HG03432 (cell line): ENCODE results near the gene KRTAP5-7.

Experiments used
- ATAC-seq: cut with Tn5 transposase; IDR thresholded peaks from one replicate; pipeline ENCODE4 v1.9.1; 2021; ENCODE audit warnings: mild to moderate bottlenecking, moderate library complexity; ENCODE audit not compliant: unreplicated experiment

KRTAP5-7 gene

GRCh38 chr11:71495286-71496230, 31.5 kb upstream of the KRTAP5-7 start:
- ATAC-seq, result no peak

- ATAC-seq, result no peak
Observed at GRCh38 chr11:71496421-71496820, 30.6 kb upstream of the KRTAP5-7 start.

- ATAC-seq, result no peak
Observed at GRCh38 chr11:71498091-71498490, 29.0 kb upstream of the KRTAP5-7 start.

- ATAC-seq, result no peak
Observed at GRCh38 chr11:71499125-71499524, 27.9 kb upstream of the KRTAP5-7 start.

- ATAC-seq, result no peak
Observed at GRCh38 chr11:71499546-71499945, 27.5 kb upstream of the KRTAP5-7 start.

GRCh38 chr11:71500601-71501021, 26.5 kb upstream of the KRTAP5-7 start:
- ATAC-seq, result no peak

- ATAC-seq, result no peak
Observed at GRCh38 chr11:71501071-71501985, 25.7 kb upstream of the KRTAP5-7 start.

GRCh38 chr11:71502026-71502425, 25.0 kb upstream of the KRTAP5-7 start:
- no peak for ATAC-seq

GRCh38 chr11:71502871-71503435, 24.1 kb upstream of the KRTAP5-7 start:
- no peak for ATAC-seq

- no peak for ATAC-seq
Observed at GRCh38 chr11:71504531-71504930, 22.5 kb upstream of the KRTAP5-7 start.

- ATAC-seq, result no peak
Observed at GRCh38 chr11:71505001-71505400, 22.1 kb upstream of the KRTAP5-7 start.

GRCh38 chr11:71505781-71506180, 21.3 kb upstream of the KRTAP5-7 start:
- ATAC-seq, result no peak

GRCh38 chr11:71507102-71507501, 20.0 kb upstream of the KRTAP5-7 start:
- ATAC-seq, result no peak

GRCh38 chr11:71518506-71519471, 8.3 kb upstream of the KRTAP5-7 start:
- no peak for ATAC-seq

GRCh38 chr11:71519546-71519945, 7.5 kb upstream of the KRTAP5-7 start:
- no peak for ATAC-seq

GRCh38 chr11:71525188-71525937, 1.7 kb upstream of the KRTAP5-7 start:
- no peak for ATAC-seq

GRCh38 chr11:71525938-71526495, 1.1 kb upstream of the KRTAP5-7 start:
- no peak for ATAC-seq

GRCh38 chr11:71527576-71528210, 626 bp downstream of the KRTAP5-7 start:
- no peak for ATAC-seq

GRCh38 chr11:71530602-71531001, 3.5 kb downstream of the KRTAP5-7 start:
- no peak for ATAC-seq
